HEK293 (cell line): ENCODE results near the gene THUMPD2.

Experiments used
- CTCF ChIA-PET: fragments of 350-600 bp; formaldehyde crosslinking; extraction: SDS; loops from one replicate; lab custom pipeline; 2021; ENCODE audit warnings: antibody characterized with exemption; lab: Yijun Ruan, JAX
- POLR2A ChIA-PET: fragments of 300-600 bp; formaldehyde crosslinking; extraction: SDS; loops from one replicate; lab custom pipeline; 2020; ENCODE audit warnings: antibody characterized with exemption, inconsistent platforms; lab: Yijun Ruan, JAX
- H3K27ac ChIP-seq: fragments of 200-500 bp; sonication (Bioruptor generic); 2 replicates; pipeline ENCODE4 v1.5.1; 2014; ENCODE audit warnings: low read depth, low read length, control low read depth, inconsistent platforms; ENCODE audit errors: extremely low read depth
- H3K36me3 ChIP-seq, 2 experiments: fragments of 200-500 bp in 1 of 2; sonication (Bioruptor generic) in 1 of 2; 1 replicate in 1 of 2; 2 replicates in 1 of 2; pipeline ENCODE4 v1.5.1; 2014 to 2017; ENCODE audit warnings: inconsistent platforms in 2 of 2, low read length in 2 of 2; ENCODE audit not compliant: control insufficient read depth in 2 of 2, insufficient read depth in 1 of 2
- H3K4me1 ChIP-seq: fragments of 200-500 bp; sonication (Bioruptor generic); 2 replicates; pipeline ENCODE4 v1.5.1; 2014; ENCODE audit warnings: mild to moderate bottlenecking, low read length, inconsistent platforms; ENCODE audit not compliant: control insufficient read depth, insufficient read depth
- H3K4me3 ChIP-seq: 2 replicates; pipeline ENCODE4 v1.5.1; 2011; ENCODE audit warnings: low read depth, mild to moderate bottlenecking, control low read depth, low read length, moderate library complexity
- H3K9me3 ChIP-seq: fragments of 200-500 bp; sonication (Bioruptor generic); 2 replicates; pipeline ENCODE4 v1.5.1; 2014; ENCODE audit warnings: low read depth, low read length, inconsistent platforms; ENCODE audit not compliant: control insufficient read depth, insufficient read depth
- MYNN ChIP-seq: fragments of 450-650 bp; formaldehyde crosslinking; IDR thresholded peaks from 2 replicates; pipeline ENCODE4 v1.5.1; 2016; ENCODE audit warnings: missing biosample characterization, missing genetic modification characterization, borderline replicate concordance
- OSR2 ChIP-seq: fragments of 450-650 bp; formaldehyde crosslinking; IDR thresholded peaks from 2 replicates; pipeline ENCODE4 v1.5.1; 2016; ENCODE audit warnings: missing biosample characterization, missing genetic modification characterization
- SETDB1 ChIP-seq: IDR thresholded peaks from one replicate; pipeline ENCODE4 v1.6.1; 2017; ENCODE audit warnings: mild to moderate bottlenecking, low read length, moderate library complexity, mixed read lengths; ENCODE audit not compliant: insufficient read length
- SP2 ChIP-seq: fragments of 450-650 bp; formaldehyde crosslinking; IDR thresholded peaks from 2 replicates; pipeline ENCODE4 v1.5.1; 2016; ENCODE audit warnings: missing biosample characterization, missing genetic modification characterization
- ZBTB10 ChIP-seq: fragments of 450-650 bp; formaldehyde crosslinking; IDR thresholded peaks from 2 replicates; pipeline ENCODE4 v1.5.1; 2016; ENCODE audit warnings: missing biosample characterization, missing genetic modification characterization
- ZNF121 ChIP-seq: fragments of 450-650 bp; formaldehyde crosslinking; IDR thresholded peaks from 2 replicates; pipeline ENCODE4 v1.5.1; 2016; ENCODE audit warnings: missing biosample characterization, missing genetic modification characterization
- ZNF548 ChIP-seq: fragments of 450-650 bp; formaldehyde crosslinking; IDR thresholded peaks from 2 replicates; pipeline ENCODE4 v1.5.1; 2016; ENCODE audit warnings: missing biosample characterization, missing genetic modification characterization
- ZNF626 ChIP-seq: fragments of 450-650 bp; sonication (Bioruptor Pico); formaldehyde crosslinking; IDR thresholded peaks from 2 replicates; pipeline ENCODE4 v1.5.1; 2018; ENCODE audit warnings: missing biosample characterization, missing genetic modification characterization, inconsistent platforms
- ZNF639 ChIP-seq: fragments of 450-650 bp; formaldehyde crosslinking; IDR thresholded peaks from 2 replicates; pipeline ENCODE4 v1.5.1; 2016; ENCODE audit warnings: missing biosample characterization, missing genetic modification characterization
- ZNF645 ChIP-seq: fragments of 450-650 bp; formaldehyde crosslinking; IDR thresholded peaks from 2 replicates; pipeline ENCODE4; 2016; ENCODE audit warnings: missing biosample characterization, missing genetic modification characterization

The THUMPD2 gene

GRCh38 chr2:39704540-39704939 is 74.5 kb downstream of the THUMPD2 start (continued):
- TF ChIP-seq ZNF645 (tag by site-specific recombination), result no peak
- TF ChIP-seq ZNF639, result no peak

GRCh38 chr2:39703181-39703872 is 75.7 kb downstream of the THUMPD2 start:
- no peak overlapping the region for H3K27ac ChIP-seq
- no peaks in the 10 kb centered on the region for H3K4me1 ChIP-seq
- no peaks in the 10 kb centered on the region; the same call in 1 of the 2 replicates for H3K9me3 ChIP-seq
- TF ChIP-seq ZNF626 (tag by site-specific recombination) (no peak), ZNF121 (tag by site-specific recombination) (no peak)
- CTCF ChIA-PET, result interaction anchor here (0.6 to 1.0 kb wide), 2 partner anchors 27 to 112 kb away, joined by 3 to 6 read pairs; no protein-coding TSS in a partner anchor
- POLR2A ChIA-PET, result no interaction called here
- no peaks in the 10 kb centered on the region for H3K36me3 ChIP-seq
- no peak overlapping the region for H3K4me3 ChIP-seq

GRCh38 chr2:39701137-39701536 is 77.9 kb downstream of the THUMPD2 start:
- H3K9me3 ChIP-seq, result no peaks in the 10 kb centered on the region; the same call in 1 of the 2 replicates
- H3K36me3 ChIP-seq, result no peaks in the 10 kb centered on the region
- CTCF ChIA-PET, result interaction anchor here (0.6 kb wide), 1 partner anchor 89 kb away, joined by 4 read pairs; no protein-coding TSS in a partner anchor
- no peaks in the 10 kb centered on the region for H3K4me1 ChIP-seq
- POLR2A ChIA-PET, result no interaction called here
- H3K27ac ChIP-seq, result no peak overlapping the region
- no peak overlapping the region for H3K4me3 ChIP-seq
- peak; percentile 94 for TF ChIP-seq SETDB1
- no peak for TF ChIP-seq MYNN (tag by site-specific recombination)

- Histone ChIP-seq H3K4me3 (no peak overlapping the region), H3K27ac (no peak overlapping the region), H3K4me1 (peaks cover 3% of the 10 kb centered on the region; the same call in 1 of the 2 replicates), H3K9me3 (no peaks in the 10 kb centered on the region; the same call in 1 of the 2 replicates), H3K36me3 (no peaks in the 10 kb centered on the region)
- TF ChIP-seq ZNF548 (tag by site-specific recombination) (no peak), OSR2 (tag by site-specific recombination) (no peak), ZBTB10 (tag by site-specific recombination) (no peak), SP2 (no peak)
- CTCF ChIA-PET, result interaction anchor here (0.5 to 2.7 kb wide), 18 partner anchors 11 to 750 kb away, joined by 3 to 38 read pairs (median 4); no protein-coding TSS in a partner anchor
- POLR2A ChIA-PET, result interaction anchor here (1.3 kb wide), 1 partner anchor 577 kb away, joined by 3 read pairs; the partner anchor contains the start of gene SOS1
Observed at GRCh38 chr2:39697454-39697853, 81.6 kb downstream of the THUMPD2 start.
